ENCODE data around the gene SHC2. TPM values are rescaled to one million over a fixed set of nuclear protein-coding genes. Genes with fewer than 3 reads are reported as not detected.

Gene SHC2
- total RNA-seq, 2 donors from 2014 or later: 1.9 to 2.5 TPM

DNA sequence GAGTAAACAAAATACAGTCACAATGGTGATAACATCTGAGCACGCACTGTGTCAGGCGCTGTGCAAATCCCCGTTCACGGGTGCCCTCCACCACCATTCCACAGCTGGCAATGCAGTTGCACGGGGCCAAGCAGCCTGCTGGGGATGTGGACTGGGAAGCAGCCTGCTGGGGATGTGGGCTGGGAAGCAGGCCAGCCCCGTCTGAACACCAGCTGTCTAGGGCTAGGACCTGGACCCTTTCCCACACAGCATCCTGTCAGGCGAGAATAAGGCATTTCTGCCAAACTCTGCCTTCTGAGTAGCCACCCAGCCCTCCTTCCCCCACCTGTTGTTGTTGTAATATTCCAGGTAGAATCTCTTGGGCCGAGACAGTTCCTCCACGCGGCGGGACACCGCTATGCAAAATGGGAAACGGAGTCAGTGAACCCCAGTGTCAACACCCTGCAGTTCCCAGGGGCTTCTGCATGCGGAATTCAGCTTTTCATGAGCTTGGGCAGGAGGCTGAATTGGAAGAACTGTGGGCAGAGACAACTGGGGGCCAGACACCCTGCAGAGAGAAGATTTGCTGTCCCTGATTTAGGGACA is 88.4 kb downstream of the SHC2 start:
- DNase-seq: no peak
- Mint-ChIP-seq H3K27me3 (ENCODE audit: low read depth) (peaks cover 13% of the 10 kb centered on the region), H3K9me3 (no peaks in the 10 kb centered on the region), H3K36me3 (ENCODE audit: insufficient read depth in 2 of 2) (no peaks in the 10 kb centered on the region), H3K27ac (no peak overlapping the region), H3K4me3 (no peak overlapping the region), H3K4me1 (ENCODE audit: low read depth) (no peaks in the 10 kb centered on the region)
- no peak for ATAC-seq (replicated peaks in 1 of 2)

DNA sequence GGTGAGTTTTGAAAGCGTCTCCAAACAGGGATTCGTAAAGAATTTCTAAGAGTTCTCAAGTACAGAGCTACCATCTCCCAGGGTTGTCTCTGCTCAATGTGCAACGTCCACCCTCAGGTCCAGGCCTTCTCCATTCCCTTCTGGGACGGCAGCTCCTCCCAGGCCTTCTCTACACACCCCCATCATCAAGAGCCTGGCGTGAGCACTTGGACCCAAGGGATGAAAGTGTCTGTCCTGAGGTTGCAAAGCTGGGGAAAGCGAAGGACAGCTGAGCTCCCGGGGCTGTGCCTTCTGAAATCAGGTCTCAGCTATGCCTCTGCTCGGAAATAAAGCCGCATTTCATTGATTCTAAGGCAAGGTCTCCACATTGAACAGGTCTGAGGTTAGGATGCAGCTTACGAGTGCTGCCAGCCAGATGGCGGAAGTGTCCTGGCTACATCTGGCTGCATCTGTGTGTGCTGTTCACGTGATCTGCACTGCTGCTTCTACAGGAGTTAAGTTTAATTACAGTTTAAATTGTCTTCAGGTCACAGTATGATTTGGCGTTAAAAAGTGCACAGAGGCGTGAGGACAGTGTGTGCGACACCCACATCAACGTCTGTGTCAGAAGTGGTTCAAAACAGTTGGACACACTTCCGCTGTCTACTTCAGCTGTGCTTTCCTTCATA is 89.2 kb downstream of the SHC2 start:
- Mint-ChIP-seq H3K9me3 (no peaks in the 10 kb centered on the region), H3K4me1 (ENCODE audit: low read depth) (no peaks in the 10 kb centered on the region), H3K27me3 (ENCODE audit: low read depth) (peaks cover 13% of the 10 kb centered on the region), H3K36me3 (ENCODE audit: insufficient read depth in 2 of 2) (no peaks in the 10 kb centered on the region), H3K4me3 (no peak overlapping the region), H3K27ac (no peak overlapping the region)
- ATAC-seq (replicated peaks in 1 of 2) (no peak), DNase-seq (no peak)

DNA sequence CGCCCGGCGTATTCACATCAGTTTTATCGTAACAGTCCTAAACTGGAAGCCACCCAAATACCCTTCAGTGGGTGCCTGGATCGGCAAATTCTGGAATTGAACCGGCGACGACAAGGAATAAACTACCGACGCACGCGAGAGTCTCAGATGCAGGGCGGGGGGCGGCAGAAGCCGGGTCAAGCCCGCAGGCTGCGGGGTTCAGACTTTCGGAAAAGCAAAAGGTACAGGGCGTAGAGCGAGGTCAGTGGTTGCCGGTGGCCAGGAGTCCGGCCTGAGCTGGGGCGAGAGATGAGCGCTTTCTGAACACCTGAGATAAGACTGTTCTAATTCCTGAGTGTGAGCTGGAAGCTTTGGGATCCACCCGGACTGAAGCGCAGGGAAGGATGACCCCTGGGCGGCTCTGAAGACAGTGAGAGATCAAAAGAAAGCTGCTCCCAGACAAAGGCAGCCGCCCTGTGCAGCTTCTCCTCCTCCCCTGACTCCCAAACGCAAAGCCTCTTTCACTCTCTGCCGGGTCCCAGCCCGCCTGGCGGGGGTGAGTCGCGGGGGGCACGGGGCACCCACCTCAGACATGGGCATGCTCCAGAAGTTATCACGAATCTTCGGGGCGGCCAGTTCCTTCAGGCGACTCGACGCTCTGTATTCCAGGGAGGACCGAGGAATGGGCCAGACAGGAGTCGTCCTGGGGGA is 90.0 kb downstream of the SHC2 start:
- DNase-seq: no peak
- ATAC-seq (replicated peaks in 1 of 2): no peak
- peaks cover 13% of the 10 kb centered on the region for H3K27me3 Mint-ChIP-seq (ENCODE audit: low read depth)
- H3K27ac Mint-ChIP-seq: no peak overlapping the region
- no peaks in the 10 kb centered on the region for H3K9me3 Mint-ChIP-seq
- no peak overlapping the region for H3K4me3 Mint-ChIP-seq
- no peaks in the 10 kb centered on the region for H3K4me1 Mint-ChIP-seq (ENCODE audit: low read depth)
- no peaks in the 10 kb centered on the region for H3K36me3 Mint-ChIP-seq (ENCODE audit: insufficient read depth in 2 of 2)

DNA sequence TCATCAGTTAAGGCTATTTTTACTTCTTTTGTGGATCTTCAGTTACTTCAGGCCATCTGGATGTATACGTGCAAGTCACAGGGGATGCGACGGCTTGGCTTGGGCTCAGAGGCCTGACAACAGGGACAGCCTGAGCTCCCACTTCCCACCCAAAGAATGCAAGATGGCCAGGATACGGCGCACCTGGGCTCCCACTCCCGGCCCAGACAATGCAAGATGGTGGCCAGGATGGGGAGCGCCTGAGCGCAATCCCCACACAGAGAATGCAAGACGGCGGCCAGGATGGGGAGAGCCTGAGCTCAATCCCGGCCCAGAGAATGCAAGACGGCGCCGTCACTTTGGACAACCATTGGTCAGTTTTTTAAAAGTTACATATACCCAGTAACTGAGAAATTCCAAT is 91.0 kb downstream of the SHC2 start:
- Mint-ChIP-seq H3K27ac (no peak overlapping the region), H3K27me3 (ENCODE audit: low read depth) (peaks cover 13% of the 10 kb centered on the region), H3K4me3 (no peak overlapping the region), H3K9me3 (no peaks in the 10 kb centered on the region), H3K36me3 (ENCODE audit: insufficient read depth in 2 of 2) (no peaks in the 10 kb centered on the region), H3K4me1 (ENCODE audit: low read depth) (no peaks in the 10 kb centered on the region)
- DNase-seq (no peak), ATAC-seq (replicated peaks in 1 of 2) (no peak)

DNA sequence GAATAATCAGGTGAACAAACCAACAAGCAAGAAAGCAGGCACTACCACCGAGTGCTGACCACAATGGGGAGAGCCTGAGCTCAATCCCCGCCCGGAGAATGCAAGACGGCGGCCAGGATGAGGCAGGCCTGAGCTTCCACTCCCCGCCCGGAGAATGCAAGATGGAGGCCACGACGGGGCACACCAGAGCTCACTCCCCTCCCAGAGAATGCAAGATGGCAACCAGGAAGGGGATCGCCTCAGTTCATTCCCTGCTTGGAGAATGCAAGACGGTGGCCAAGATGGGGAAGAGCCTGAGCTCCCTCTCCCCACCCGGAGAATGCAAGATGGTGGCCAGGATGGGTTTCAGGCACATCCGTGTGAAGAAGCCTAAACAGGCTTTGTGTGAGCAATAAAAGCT is 91.6 kb downstream of the SHC2 start:
- ATAC-seq (replicated peaks in 1 of 2) (no peak), DNase-seq (no peak)
- no peak overlapping the region for H3K4me3 Mint-ChIP-seq
- H3K27me3 Mint-ChIP-seq (ENCODE audit: low read depth): peaks cover 13% of the 10 kb centered on the region
- H3K9me3 Mint-ChIP-seq: no peaks in the 10 kb centered on the region
- no peak overlapping the region for H3K27ac Mint-ChIP-seq
- H3K4me1 Mint-ChIP-seq (ENCODE audit: low read depth): no peaks in the 10 kb centered on the region
- no peaks in the 10 kb centered on the region for H3K36me3 Mint-ChIP-seq (ENCODE audit: insufficient read depth in 2 of 2)

DNA sequence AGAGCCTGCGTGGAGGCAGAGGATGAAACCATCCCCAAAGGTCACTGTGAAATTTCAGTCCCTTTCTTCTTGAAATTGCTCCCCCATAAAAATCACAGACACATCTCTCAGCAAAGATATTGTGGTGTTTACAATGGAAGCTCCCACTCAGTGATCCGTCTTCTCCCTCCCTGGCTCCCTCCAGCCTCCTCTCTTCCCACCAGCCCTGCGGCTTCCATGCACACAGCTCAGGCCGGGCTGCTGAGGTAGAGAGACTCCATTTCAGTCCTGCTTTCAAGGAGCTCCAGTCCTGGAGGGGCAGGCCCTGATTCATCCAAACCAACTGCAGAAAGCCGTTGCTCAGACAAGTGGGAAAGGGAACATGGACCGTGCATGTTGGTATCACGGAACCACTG is 92.2 kb downstream of the SHC2 start:
- H3K9me3 Mint-ChIP-seq: no peaks in the 10 kb centered on the region
- H3K4me3 Mint-ChIP-seq: no peak overlapping the region
- H3K36me3 Mint-ChIP-seq (ENCODE audit: insufficient read depth in 2 of 2): no peaks in the 10 kb centered on the region
- H3K27ac Mint-ChIP-seq: no peak overlapping the region
- no peaks in the 10 kb centered on the region for H3K4me1 Mint-ChIP-seq (ENCODE audit: low read depth)
- H3K27me3 Mint-ChIP-seq (ENCODE audit: low read depth): peaks cover 13% of the 10 kb centered on the region
- no peak for ATAC-seq (replicated peaks in 1 of 2)
- no peak for DNase-seq

DNA sequence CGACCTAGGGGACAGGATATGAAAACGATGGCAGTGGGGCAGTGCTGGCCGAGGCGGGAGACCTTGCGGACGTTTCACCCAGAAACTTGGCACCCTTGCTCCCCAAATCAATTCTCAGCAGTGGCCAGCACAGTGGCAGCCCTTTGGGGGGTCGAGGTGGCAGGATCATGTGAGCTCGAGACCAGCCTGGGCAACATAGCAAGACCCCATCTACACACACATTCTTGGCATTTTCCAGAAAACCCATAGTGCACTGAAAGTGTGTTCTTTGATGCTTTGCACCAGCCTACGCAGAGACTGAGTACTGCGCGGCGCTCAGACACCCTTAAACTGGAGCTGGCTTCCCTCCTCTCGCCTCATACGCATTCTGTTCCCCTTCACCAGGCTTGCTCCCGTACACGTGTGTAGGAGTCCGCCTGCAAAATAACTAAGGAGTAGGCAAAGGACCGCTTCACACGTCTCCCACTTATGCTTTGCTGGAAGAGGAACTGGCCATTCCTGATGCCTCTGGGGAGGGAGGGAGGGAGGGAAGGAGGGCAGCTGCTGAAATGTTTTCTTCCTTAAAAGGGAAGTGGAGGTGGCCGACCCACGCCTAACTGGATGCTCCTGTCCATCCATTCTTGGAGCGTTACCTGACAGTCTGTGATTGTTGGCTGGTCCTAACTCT is 92.7 kb downstream of the SHC2 start:
- Mint-ChIP-seq H3K4me1 (ENCODE audit: low read depth) (no peaks in the 10 kb centered on the region), H3K27ac (no peak overlapping the region), H3K36me3 (ENCODE audit: insufficient read depth in 2 of 2) (no peaks in the 10 kb centered on the region), H3K27me3 (ENCODE audit: low read depth) (peaks cover 13% of the 10 kb centered on the region), H3K4me3 (no peak overlapping the region), H3K9me3 (no peaks in the 10 kb centered on the region)
- ATAC-seq (replicated peaks in 1 of 2) (no peak), DNase-seq (no peak)

DNA sequence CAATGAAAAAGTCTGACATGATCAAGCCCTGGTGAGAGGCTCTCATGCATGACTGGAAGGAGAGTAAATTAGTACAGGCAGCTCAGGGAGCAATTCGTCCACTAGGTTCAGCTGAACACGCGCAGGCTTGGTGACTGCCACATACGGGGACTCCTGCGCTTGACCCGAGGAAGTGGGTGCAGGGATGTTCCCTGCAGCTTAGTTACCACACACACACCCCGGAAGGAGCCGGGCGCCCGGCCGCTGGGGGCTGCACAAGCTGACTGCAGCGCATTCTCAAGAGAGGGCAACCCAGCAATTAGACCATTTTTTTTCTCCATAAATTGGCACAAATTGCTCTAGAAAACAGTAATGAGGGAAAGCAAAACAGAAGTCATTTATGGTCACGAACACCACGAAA is 93.3 kb downstream of the SHC2 start:
- Mint-ChIP-seq H3K27me3 (ENCODE audit: low read depth) (peaks cover 13% of the 10 kb centered on the region), H3K4me1 (ENCODE audit: low read depth) (no peaks in the 10 kb centered on the region), H3K36me3 (ENCODE audit: insufficient read depth in 2 of 2) (no peaks in the 10 kb centered on the region), H3K4me3 (no peak overlapping the region), H3K9me3 (no peaks in the 10 kb centered on the region), H3K27ac (no peak overlapping the region)
- ATAC-seq (replicated peaks in 1 of 2) (no peak), DNase-seq (no peak)

DNA sequence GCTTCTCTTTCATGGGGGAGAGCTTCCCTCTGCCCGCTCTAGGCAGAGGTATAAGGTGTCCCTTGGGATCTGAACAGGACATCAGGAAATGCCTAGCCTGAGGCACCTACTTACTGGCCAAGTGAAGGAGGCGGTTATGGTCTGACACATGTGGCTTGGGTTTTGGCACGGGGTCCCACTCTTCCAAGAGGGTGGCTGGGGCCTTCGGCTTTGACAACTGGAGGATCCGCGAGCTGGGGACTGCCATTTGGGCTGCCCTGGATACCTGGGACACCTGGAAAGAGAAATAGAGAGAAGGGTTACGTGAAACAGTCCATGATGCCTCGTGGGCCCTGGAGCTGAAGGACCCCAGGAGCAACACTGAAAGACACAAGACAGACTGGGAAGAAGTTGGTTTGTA is 93.9 kb downstream of the SHC2 start:
- no peaks in the 10 kb centered on the region for H3K9me3 Mint-ChIP-seq
- no peak overlapping the region for H3K4me3 Mint-ChIP-seq
- no peak overlapping the region for H3K27ac Mint-ChIP-seq
- ATAC-seq (replicated peaks in 1 of 2): no peak
- H3K27me3 Mint-ChIP-seq (ENCODE audit: low read depth): peaks cover 12% of the 10 kb centered on the region
- H3K36me3 Mint-ChIP-seq (ENCODE audit: insufficient read depth in 2 of 2): no peaks in the 10 kb centered on the region
- DNase-seq: no peak
- no peaks in the 10 kb centered on the region for H3K4me1 Mint-ChIP-seq (ENCODE audit: low read depth)

Other genes with a start within 250 kb of the SHC2 start
- gene PLPP2, start 169.6 kb downstream of the SHC2 start, total RNA-seq: 1 to 10 TPM; 2.1 to 2.7 TPM
- gene MIER2, start 116.2 kb downstream of the SHC2 start, total RNA-seq: 10 to 100 TPM; 25.8 to 29.0 TPM
- under 1 TPM; 0.77 to 0.97 TPM for gene C2CD4C, start 51.9 kb downstream of the SHC2 start, total RNA-seq
- under 1 TPM; 0.31 to 0.32 TPM for gene MADCAM1, start 35.5 kb upstream of the SHC2 start, total RNA-seq
- gene TPGS1, start 46.5 kb upstream of the SHC2 start, total RNA-seq: 10 to 100 TPM; 11.9 to 12.1 TPM
- 10 to 100 TPM; 48.4 to 56.1 TPM for gene CDC34, start 70.7 kb upstream of the SHC2 start, total RNA-seq
- gene GZMM, start 83.0 kb upstream of the SHC2 start, total RNA-seq: 10 to 100 TPM; 23.5 to 31.0 TPM
- 100 to 1,000 TPM; 144 to 162 TPM for gene BSG, start 111.6 kb upstream of the SHC2 start, total RNA-seq
- 1 to 10 TPM in 1 of 2 donors, under 1 TPM in 1; 0.81 to 1.1 TPM for gene HCN2, start 128.8 kb upstream of the SHC2 start, total RNA-seq
- gene POLRMT, start 172.5 kb upstream of the SHC2 start, total RNA-seq: 10 to 100 TPM; 62.7 to 79.0 TPM
- not detected for gene FGF22, start 178.8 kb upstream of the SHC2 start, total RNA-seq
- gene RNF126, start 202.2 kb upstream of the SHC2 start, total RNA-seq: 10 to 100 TPM; 72.8 to 91.8 TPM
- 10 to 100 TPM; 10.0 to 11.4 TPM for gene FSTL3, start 215.4 kb upstream of the SHC2 start, total RNA-seq
- under 1 TPM in 1 of 2 donors, not detected in 1; 0.22 TPM for gene PRSS57, start 234.4 kb upstream of the SHC2 start, total RNA-seq
- gene PALM, start 247.9 kb upstream of the SHC2 start, total RNA-seq: 1 to 10 TPM in 1 of 2 donors, under 1 TPM in 1; 0.72 to 2.0 TPM